ENCODE data around the gene ELMO1.

GRCh38 chr7:37286454-37286832 lies 162.2 kb downstream of the ELMO1 start:
- TF ChIP-seq CTCF (IDR thresholded peaks at IDR 0.05) (no peak), POLR2A (IDR thresholded peaks at IDR 0.05) (no peak)

Measured in ovary (tissue), 3 donors.